Activated B cell treated with CpG ODN at 0.5 μM for 24 hours (primary cell): ENCODE measurements around the gene MEMO1. TPM values are rescaled to one million over a fixed set of nuclear protein-coding genes. Genes with fewer than 3 reads are reported as not detected.
A peak's percentile ranks its signal among the peaks of the same experiment; 100 is the strongest.

Experiments used
- ATAC-seq: fragments of 200-7000 bp; cut with Tn5 transposase; one replicate; pipeline ENCODE4 v1.10.0; 2021; ENCODE audit warnings: low read depth, mild to moderate bottlenecking, moderate library complexity
- CTCF ChIA-PET: fragments of 350-600 bp; sonication (Branson Sonifier 250); formaldehyde crosslinking; loops from one replicate; lab custom pipeline; 2021; ENCODE audit warnings: antibody characterized with exemption; lab: Charles Lee
- POLR2A ChIA-PET: fragments of 350-600 bp; sonication (Branson Sonifier 250); formaldehyde crosslinking; loops from one replicate; lab custom pipeline; 2021; ENCODE audit warnings: antibody characterized with exemption; lab: Charles Lee
- DNase-seq: peaks from one replicate; pipeline ENCODE4 v3.0.0; 2022
- H3K27ac Mint-ChIP-seq: one replicate; pipeline ENCODE4 v1.8.0; 2020; ENCODE audit warnings: mixed read lengths
- H3K27me3 Mint-ChIP-seq: one replicate; pipeline ENCODE4 v1.8.0; 2021; ENCODE audit warnings: mixed read lengths
- H3K36me3 Mint-ChIP-seq: one replicate; pipeline ENCODE4 v1.8.0; 2021; ENCODE audit warnings: low read depth, mixed read lengths
- H3K4me1 Mint-ChIP-seq: one replicate; pipeline ENCODE4 v1.8.0; 2021; ENCODE audit warnings: mixed read lengths
- H3K4me3 Mint-ChIP-seq: one replicate; pipeline ENCODE4 v1.8.0; 2020; ENCODE audit warnings: mild to moderate bottlenecking, mixed read lengths
- H3K9me3 Mint-ChIP-seq: one replicate; pipeline ENCODE4 v1.8.0; 2020; ENCODE audit warnings: mixed read lengths
- CTCF ChIP-seq: fragments of 200-600 bp; IDR thresholded peaks from one replicate; pipeline ENCODE4 v1.8.0; 2022; ENCODE audit warnings: antibody characterized with exemption, mild to moderate bottlenecking
- intact Hi-C: fragments of 100-400 bp; cut with micrococcal nuclease; formaldehyde crosslinking; loops from one replicate; pipeline ENCODE4 v1.15.1; 2024
- total RNA-seq: library from RNA; stranded (reverse); gene quantifications from 2 replicates; pipeline ENCODE4 v1.2.3, GENCODE V29; 2022

The MEMO1 gene
- total RNA-seq, 1 donor from 2014 or later = 71.6 TPM

GRCh38 chr2:31896293-31896692, 114.5 kb downstream of the MEMO1 start:
- Mint-ChIP-seq H3K4me1 (peaks cover 10% of the 10 kb centered on the region), H3K27ac (no peak overlapping the region), H3K36me3 (peaks cover 74% of the 10 kb centered on the region), H3K9me3 (peaks cover 16% of the 10 kb centered on the region), H3K4me3 (no peak overlapping the region), H3K27me3 (no peaks in the 10 kb centered on the region)
- ATAC-seq (no peak), DNase-seq (no peak)
- POLR2A ChIA-PET = no interaction called here
- CTCF ChIA-PET = no interaction called here
- intact Hi-C loops = no loop called here
- TF ChIP-seq CTCF = no peak

DNA sequence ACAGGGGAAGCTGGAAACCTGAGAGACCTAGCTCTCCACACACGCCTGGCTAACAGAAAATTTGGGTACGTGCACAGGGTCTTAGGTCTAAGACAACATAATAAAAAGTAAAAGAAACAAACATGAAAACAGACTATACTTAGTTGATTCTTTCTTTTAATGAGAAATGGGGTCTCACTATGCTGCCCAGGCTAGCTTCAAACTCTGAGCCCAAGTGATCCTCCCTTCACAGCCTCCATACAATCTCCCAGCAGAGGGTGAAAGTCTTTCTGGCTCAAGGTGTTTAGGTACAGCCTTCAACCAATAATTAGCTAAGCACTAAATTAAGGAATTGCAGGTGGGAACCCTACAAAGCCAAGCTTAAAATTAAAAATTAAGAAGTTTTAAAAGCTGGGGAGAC, 116.2 kb downstream of the MEMO1 start:
- ChIA-PET CTCF (interaction anchor here (0.5 kb wide), 1 partner anchor 184 kb away, joined by 3 read pairs; no protein-coding TSS in a partner anchor), POLR2A (no interaction called here)
- Mint-ChIP-seq H3K9me3 (peaks cover 13% of the 10 kb centered on the region), H3K4me1 (peaks cover 18% of the 10 kb centered on the region), H3K27me3 (no peaks in the 10 kb centered on the region), H3K27ac (no peak overlapping the region), H3K36me3 (peaks cover 73% of the 10 kb centered on the region), H3K4me3 (no peak overlapping the region)
- DNase-seq (no peak), ATAC-seq (no peak)
- intact Hi-C loops = no loop called here
- no peak for TF ChIP-seq CTCF

DNA sequence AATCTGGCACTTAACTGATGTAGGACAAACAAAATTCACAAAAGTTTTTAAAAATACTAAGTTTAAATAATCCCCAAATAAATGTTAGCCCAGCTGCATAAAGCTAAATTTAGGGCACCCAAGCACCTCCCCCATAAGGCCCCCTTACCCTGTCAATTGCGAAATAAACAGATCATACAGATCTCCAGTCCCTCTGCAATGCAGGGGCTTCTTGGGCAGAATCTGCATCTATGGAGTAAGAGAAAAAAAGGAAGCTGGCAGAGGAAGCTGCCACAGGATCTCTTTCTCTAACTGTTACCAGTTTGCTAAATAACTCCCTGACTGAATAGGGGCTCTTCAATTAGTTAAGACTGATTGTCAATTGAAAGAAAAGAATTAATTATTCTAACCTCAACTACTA, 117.7 kb downstream of the MEMO1 start:
- intact Hi-C loops = no loop called here
- ATAC-seq (no peak), DNase-seq (no peak)
- CTCF ChIA-PET = no interaction called here
- no peak for TF ChIP-seq CTCF
- Mint-ChIP-seq H3K27ac (peak overlapping the region; percentile 3), H3K4me1 (peaks cover 33% of the 10 kb centered on the region), H3K36me3 (peaks cover 59% of the 10 kb centered on the region), H3K9me3 (peaks cover 6% of the 10 kb centered on the region), H3K4me3 (no peak overlapping the region), H3K27me3 (no peaks in the 10 kb centered on the region)
- POLR2A ChIA-PET = no interaction called here

DNA sequence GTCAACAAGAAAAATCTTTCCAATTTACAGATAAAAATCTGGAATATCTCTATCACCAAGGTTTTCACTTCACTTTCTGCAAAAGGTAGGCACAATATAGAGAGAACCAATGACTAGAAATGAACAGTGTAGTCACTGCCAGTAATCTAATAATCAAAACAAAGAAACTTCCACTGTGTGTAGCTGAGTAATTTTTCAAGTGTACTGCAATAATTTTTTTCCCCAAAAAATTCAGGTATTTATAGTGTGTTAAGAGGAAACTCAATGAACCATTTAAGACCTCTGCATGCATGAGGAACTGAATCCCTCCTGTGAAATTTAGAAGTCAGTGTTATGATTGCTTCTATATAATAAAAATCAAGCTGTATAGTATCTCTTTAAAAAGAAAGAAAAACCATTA, 121.8 kb downstream of the MEMO1 start:
- CTCF ChIA-PET = no interaction called here
- intact Hi-C loops = no loop called here
- peak overlapping the region; percentile 56 for H3K27ac Mint-ChIP-seq
- DNase-seq (no peak), ATAC-seq (no peak)
- TF ChIP-seq CTCF = no peak
- H3K4me1 Mint-ChIP-seq = peaks cover 46% of the 10 kb centered on the region
- no peak overlapping the region for H3K4me3 Mint-ChIP-seq
- H3K36me3 Mint-ChIP-seq = peaks cover 34% of the 10 kb centered on the region
- no peaks in the 10 kb centered on the region for H3K27me3 Mint-ChIP-seq
- H3K9me3 Mint-ChIP-seq = no peaks in the 10 kb centered on the region
- POLR2A ChIA-PET = interaction anchor here (0.6 kb wide), 1 partner anchor 550 kb away, joined by 7 read pairs; no protein-coding TSS in a partner anchor

GRCh38 chr2:31888550-31888949, 122.3 kb downstream of the MEMO1 start:
- TF ChIP-seq CTCF = no peak
- Mint-ChIP-seq H3K9me3 (no peaks in the 10 kb centered on the region), H3K27me3 (no peaks in the 10 kb centered on the region), H3K36me3 (peaks cover 31% of the 10 kb centered on the region), H3K27ac (no peak overlapping the region), H3K4me3 (no peak overlapping the region), H3K4me1 (peaks cover 43% of the 10 kb centered on the region)
- intact Hi-C loops = no loop called here
- ATAC-seq = no peak
- DNase-seq = no peak
- CTCF ChIA-PET = no interaction called here
- POLR2A ChIA-PET = no interaction called here
